Transverse colon (tissue), 4 donors: ENCODE results near the gene MRPS9. TPM values are rescaled to one million over a fixed set of nuclear protein-coding genes. Genes with fewer than 3 reads are reported as not detected.

ENCODE experiments used
- DNase-seq: peaks from one replicate; pipeline ENCODE4 v3.0.0-alpha.2; 2019
- H3K27ac ChIP-seq, 4 donors: fragments of 200-600 bp; sonication (generic); 2 replicates each; pipeline ENCODE4 v1.5.1; 2016 to 2018; ENCODE audit warnings: inconsistent platforms in 4 of 4
- H3K27me3 ChIP-seq: fragments of 200-600 bp; sonication (generic); 2 replicates; pipeline ENCODE4 v1.5.1; 2017; ENCODE audit warnings: inconsistent platforms
- H3K36me3 ChIP-seq, 4 donors: fragments of 200-600 bp; sonication (generic); 2 replicates each; pipeline ENCODE4 v1.5.1; 2017 to 2019; ENCODE audit warnings: inconsistent platforms in 4 of 4
- H3K4me1 ChIP-seq, 4 donors: fragments of 200-600 bp; sonication (generic); 2 replicates each; pipeline ENCODE4 v1.5.1; 2017 to 2020; ENCODE audit warnings: inconsistent platforms in 4 of 4
- H3K4me3 ChIP-seq, 4 donors: fragments of 200-600 bp; sonication (generic); 1 replicate in 1 of 4; 2 replicates in 3 of 4; pipeline versions ENCODE4 v1.5.1 to v1.6.1; 2017 to 2019; ENCODE audit warnings: inconsistent platforms in 4 of 4
- H3K9me3 ChIP-seq, 2 donors: fragments of 200-600 bp; sonication (generic); 2 replicates each; pipeline ENCODE4 v1.5.1; 2017 to 2019; ENCODE audit warnings: inconsistent platforms in 2 of 2
- EP300 ChIP-seq: sonication (generic); formaldehyde crosslinking; IDR thresholded peaks from one replicate; pipeline ENCODE4 v1.6.1; 2017; ENCODE audit warnings: antibody characterized with exemption, low read depth
- POLR2A ChIP-seq: fragments of 450-650 bp; IDR thresholded peaks from one replicate; pipeline ENCODE4 v1.6.1; 2016; ENCODE audit warnings: antibody characterized with exemption, mild to moderate bottlenecking, moderate library complexity
- POLR2AphosphoS5 ChIP-seq, 3 donors: sonication (generic); formaldehyde crosslinking; IDR thresholded peaks; one replicate each; pipeline ENCODE4 v1.6.1; 2016; ENCODE audit warnings: antibody characterized with exemption in 3 of 3
- WGBS, 2 donors: methylation state at CpG; one replicate each; pipeline ENCODE4 v1.1.5; 2018; ENCODE audit warnings: low coverage in 1 of 2; 5-methylcytosine and 5-hydroxymethylcytosine counted together
- in situ Hi-C, 4 donors: fragments of 200-750 bp; cut with MboI; loops; one replicate each; pipeline versions ENCODE4 v1.15.0 to v1.15.1; 2017; ENCODE audit warnings: low sequenced_read_pairs in 3 of 4, low pct_ligation_motif_present in 1 of 4, low pct_unique_long_range_greater_than_20kb in 1 of 4
- intact Hi-C: fragments of 100-400 bp; cut with DNase I; formaldehyde crosslinking; loops from one replicate; pipeline ENCODE4 v1.15.1; 2023; ENCODE audit warnings: low total_unique reads
- total RNA-seq, 4 donors: library from RNA; depleted of rRNA; stranded (reverse); fragments of >200 nt; gene quantifications; one replicate each; pipeline ENCODE4 v1.1.0, GENCODE V29; 2016
- TF ChIP-seq, protein P1 (sequence below), 5 experiments: fragments of 200-600 bp in 3 of 5; fragments of 450-650 bp in 2 of 5; sonication (generic) in 3 of 5; IDR thresholded peaks; 1 replicate in 2 of 5; 2 replicates in 3 of 5; pipeline ENCODE4 v1.5.1; 2016 to 2017; ENCODE audit warnings: antibody characterized with exemption in 5 of 5, inconsistent platforms in 3 of 5, mild to moderate bottlenecking in 2 of 5, moderate library complexity in 1 of 5

The MRPS9 gene
- total RNA-seq, 4 donors from 2014 or later = 12.9 to 27.8 (median 23.4) TPM

DNA sequence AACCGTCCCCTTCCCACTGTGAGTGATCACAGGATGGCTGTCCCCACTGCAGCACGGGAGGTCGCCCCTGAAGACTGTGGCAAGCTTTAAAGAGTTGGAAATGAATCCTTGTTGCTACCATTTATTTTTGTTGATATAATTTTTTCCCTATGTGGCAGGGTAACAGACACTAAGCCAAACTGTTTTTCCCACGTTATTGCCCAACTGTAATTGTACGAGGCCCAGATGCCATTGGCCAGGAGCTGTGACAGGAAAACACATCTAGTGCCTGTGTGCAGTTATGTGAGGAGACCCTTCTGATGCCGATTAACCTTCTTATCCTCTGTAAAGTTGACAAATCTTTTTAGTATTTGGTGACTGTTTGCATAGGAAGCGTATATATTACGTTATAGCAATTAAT, 44.2 kb downstream of the MRPS9 start:
- H3K27me3 ChIP-seq = no peaks in the 10 kb centered on the region
- intact Hi-C loops (no loop called here), in situ Hi-C loops (no loop called here)
- DNase-seq = no peak
- no peak overlapping the region for H3K27ac ChIP-seq
- H3K9me3 ChIP-seq = no peaks in the 10 kb centered on the region
- H3K36me3 ChIP-seq = peaks cover 0 to 15% (median 0%) of the 10 kb centered on the region in 4 donors
- no peaks in the 10 kb centered on the region for H3K4me1 ChIP-seq
- WGBS, 2 donors = 79 to 84% methylated on average over 5 to 8 of the region's 8 CpGs
- no peak overlapping the region for H3K4me3 ChIP-seq
- TF ChIP-seq, protein P1, sequence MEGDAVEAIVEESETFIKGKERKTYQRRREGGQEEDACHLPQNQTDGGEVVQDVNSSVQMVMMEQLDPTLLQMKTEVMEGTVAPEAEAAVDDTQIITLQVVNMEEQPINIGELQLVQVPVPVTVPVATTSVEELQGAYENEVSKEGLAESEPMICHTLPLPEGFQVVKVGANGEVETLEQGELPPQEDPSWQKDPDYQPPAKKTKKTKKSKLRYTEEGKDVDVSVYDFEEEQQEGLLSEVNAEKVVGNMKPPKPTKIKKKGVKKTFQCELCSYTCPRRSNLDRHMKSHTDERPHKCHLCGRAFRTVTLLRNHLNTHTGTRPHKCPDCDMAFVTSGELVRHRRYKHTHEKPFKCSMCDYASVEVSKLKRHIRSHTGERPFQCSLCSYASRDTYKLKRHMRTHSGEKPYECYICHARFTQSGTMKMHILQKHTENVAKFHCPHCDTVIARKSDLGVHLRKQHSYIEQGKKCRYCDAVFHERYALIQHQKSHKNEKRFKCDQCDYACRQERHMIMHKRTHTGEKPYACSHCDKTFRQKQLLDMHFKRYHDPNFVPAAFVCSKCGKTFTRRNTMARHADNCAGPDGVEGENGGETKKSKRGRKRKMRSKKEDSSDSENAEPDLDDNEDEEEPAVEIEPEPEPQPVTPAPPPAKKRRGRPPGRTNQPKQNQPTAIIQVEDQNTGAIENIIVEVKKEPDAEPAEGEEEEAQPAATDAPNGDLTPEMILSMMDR (IDR thresholded peaks at IDR 0.05) = no peak
- TF ChIP-seq EP300 = no peak
- no peak for TF ChIP-seq POLR2AphosphoS5 (IDR thresholded peaks at IDR 0.05)
- no peak for TF ChIP-seq POLR2A

DNA sequence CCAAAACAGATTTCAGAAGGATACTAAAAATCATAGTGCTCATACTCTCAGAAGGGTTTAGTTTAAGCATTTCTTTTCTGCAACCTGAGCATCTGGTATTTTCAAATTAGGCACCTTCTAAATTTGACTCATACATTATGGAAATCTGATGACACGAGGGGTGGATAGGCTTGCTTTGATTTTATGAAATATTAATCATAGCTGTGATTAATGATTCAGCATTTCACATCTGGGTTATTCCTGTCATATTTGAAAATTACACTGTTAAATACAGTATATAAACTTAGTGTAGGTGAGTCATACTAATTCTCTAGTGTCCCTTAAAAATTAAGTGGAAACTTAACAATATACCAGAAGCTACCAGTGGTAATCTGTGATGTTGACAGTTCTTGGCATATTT, 47.7 kb downstream of the MRPS9 start:
- no peaks in the 10 kb centered on the region for H3K4me1 ChIP-seq
- intact Hi-C loops = loop anchor here (5.0 kb wide), 1 partner anchor 1507 kb away; no protein-coding TSS in a partner anchor
- in situ Hi-C loops = no loop called here
- WGBS, 2 donors = 83 to 89% methylated on average over 1 of the region's 1 CpG
- no peak for DNase-seq
- H3K36me3 ChIP-seq = peaks cover 0 to 7% (median 0%) of the 10 kb centered on the region in 4 donors
- no peak overlapping the region for H3K27ac ChIP-seq
- no peak for TF ChIP-seq POLR2A
- no peak for TF ChIP-seq EP300
- no peak for TF ChIP-seq POLR2AphosphoS5 (IDR thresholded peaks at IDR 0.05)
- TF ChIP-seq, protein P1 (IDR thresholded peaks at IDR 0.05) = no peak
- H3K27me3 ChIP-seq = no peaks in the 10 kb centered on the region
- no peaks in the 10 kb centered on the region for H3K9me3 ChIP-seq
- H3K4me3 ChIP-seq = no peak overlapping the region

DNA sequence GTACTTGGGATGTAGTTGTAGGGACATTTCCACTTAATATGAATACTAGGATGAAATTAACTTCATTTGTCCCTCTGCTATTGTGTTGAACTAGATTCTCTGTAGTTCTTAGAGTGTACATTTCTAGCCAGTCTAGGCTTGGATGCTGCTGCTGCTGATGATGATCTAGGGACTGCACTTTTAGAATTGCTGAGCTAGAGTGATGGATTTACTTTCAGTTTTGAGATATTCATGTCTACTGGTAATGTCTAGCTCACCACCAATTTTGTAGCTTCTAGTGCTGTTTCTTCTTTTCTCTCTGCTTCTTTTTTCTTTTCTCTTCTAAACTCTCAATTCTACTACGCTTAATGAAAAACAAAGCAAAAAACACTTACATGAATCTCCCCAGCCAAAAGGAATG, 49.4 kb downstream of the MRPS9 start:
- WGBS, 2 donors = 62 to 100% methylated on average over 1 of the region's 1 CpG
- intact Hi-C loops (loop anchor here (5.0 kb wide), 1 partner anchor 1505 kb away; no protein-coding TSS in a partner anchor), in situ Hi-C loops (no loop called here)
- DNase-seq = no peak
- TF ChIP-seq EP300 (no peak), POLR2AphosphoS5 (IDR thresholded peaks at IDR 0.05) (no peak), POLR2A (no peak)
- TF ChIP-seq, protein P1 (IDR thresholded peaks at IDR 0.05) = no peak
- no peak overlapping the region for H3K27ac ChIP-seq
- H3K36me3 ChIP-seq = peaks cover 0 to 8% (median 4%) of the 10 kb centered on the region in 4 donors
- H3K4me1 ChIP-seq = no peaks in the 10 kb centered on the region
- no peaks in the 10 kb centered on the region for H3K9me3 ChIP-seq
- H3K4me3 ChIP-seq = no peak overlapping the region
- H3K27me3 ChIP-seq = no peaks in the 10 kb centered on the region

DNA sequence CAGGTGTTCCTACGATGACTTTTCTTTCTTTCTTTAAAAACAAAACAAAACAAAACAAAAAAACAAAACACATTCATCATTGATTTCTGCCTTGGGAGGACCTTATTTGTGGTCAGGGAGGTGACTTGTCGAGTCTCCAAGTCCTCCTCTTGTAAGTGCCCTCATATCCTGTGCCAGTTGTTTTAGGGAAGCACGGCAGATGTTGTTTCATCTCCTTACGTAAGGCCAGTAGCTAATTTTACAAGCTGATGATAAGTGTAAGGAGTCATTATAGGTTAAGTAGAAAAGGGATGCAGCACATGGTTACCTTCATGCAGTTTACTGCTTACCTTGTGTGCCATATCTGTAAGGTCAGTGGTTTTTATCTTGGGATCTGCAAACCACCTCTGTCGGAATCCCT, 52.2 kb downstream of the MRPS9 start:
- H3K9me3 ChIP-seq = no peaks in the 10 kb centered on the region
- in situ Hi-C loops (no loop called here), intact Hi-C loops (no loop called here)
- WGBS, 2 donors = 90 to 94% methylated on average over 5 of the region's 5 CpGs
- no peaks in the 10 kb centered on the region for H3K27me3 ChIP-seq
- H3K4me1 ChIP-seq = no peaks in the 10 kb centered on the region
- no peak for DNase-seq
- TF ChIP-seq POLR2AphosphoS5 (IDR thresholded peaks at IDR 0.05) (no peak), POLR2A (no peak), EP300 (no peak)
- TF ChIP-seq, protein P1 (IDR thresholded peaks at IDR 0.05) = no peak
- H3K27ac ChIP-seq = no peak overlapping the region
- H3K4me3 ChIP-seq = no peak overlapping the region
- H3K36me3 ChIP-seq = peaks cover 0 to 19% (median 4%) of the 10 kb centered on the region in 4 donors
